ENCODE measurements around the gene MACROD2. TPM values are rescaled to one million over a fixed set of nuclear protein-coding genes. Genes with fewer than 3 reads are reported as not detected.

Gene MACROD2
- total RNA-seq, 2 experiments from 2014 or later, result not detected

DNA sequence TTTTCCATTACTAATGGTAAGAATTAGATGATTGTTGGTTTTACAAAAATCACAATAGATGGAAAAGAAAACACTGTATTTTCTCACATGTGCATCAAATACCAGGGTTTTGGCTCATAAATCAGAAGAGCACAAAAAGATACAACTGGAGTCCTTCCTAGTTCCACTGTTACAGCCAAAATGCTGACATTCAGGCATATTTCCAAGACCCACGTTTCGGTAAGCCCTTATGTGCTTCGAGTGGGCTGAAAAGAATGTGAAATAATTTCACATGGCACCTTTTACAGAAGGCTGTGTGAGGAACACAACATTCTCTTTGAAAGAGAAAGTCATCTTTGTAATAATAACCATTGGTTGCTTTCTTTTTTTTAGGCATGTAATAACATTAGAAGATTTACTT lies 668.8 kb downstream of the MACROD2 start:
- Mint-ChIP-seq H3K36me3 (no peaks in the 10 kb centered on the region), H3K27ac (no peak overlapping the region)
- CTCF ChIA-PET, result no interaction called here

GRCh38 chr20:14666696-14667095 lies 671.4 kb downstream of the MACROD2 start:
- Mint-ChIP-seq H3K36me3 (no peaks in the 10 kb centered on the region), H3K27ac (no peak overlapping the region), H3K4me3 (no peak overlapping the region), H3K4me1 (ENCODE audit: low read depth) (no peaks in the 10 kb centered on the region), H3K9me3 (no peaks in the 10 kb centered on the region), H3K27me3 (no peaks in the 10 kb centered on the region)
- intact Hi-C loops (cut with micrococcal nuclease), result no loop called here
- POLR2A ChIA-PET, result no interaction called here
- CTCF ChIA-PET, result no interaction called here
- DNase-seq, result no peak

More for the DNA sequence above, 668.8 kb downstream of the MACROD2 start:
- no peak for DNase-seq
- Mint-ChIP-seq H3K4me3 (no peak overlapping the region), H3K4me1 (ENCODE audit: low read depth) (no peaks in the 10 kb centered on the region), H3K9me3 (peaks cover 12% of the 10 kb centered on the region), H3K27me3 (no peaks in the 10 kb centered on the region)
- POLR2A ChIA-PET, result no interaction called here
- intact Hi-C loops (cut with micrococcal nuclease), result no loop called here

GRCh38 chr20:14667226-14667625 lies 671.9 kb downstream of the MACROD2 start:
- Mint-ChIP-seq H3K9me3 (no peaks in the 10 kb centered on the region), H3K4me1 (ENCODE audit: low read depth) (no peaks in the 10 kb centered on the region), H3K27ac (no peak overlapping the region), H3K27me3 (no peaks in the 10 kb centered on the region), H3K36me3 (no peaks in the 10 kb centered on the region), H3K4me3 (no peak overlapping the region)
- DNase-seq, result no peak
- intact Hi-C loops (cut with micrococcal nuclease), result no loop called here
- ChIA-PET CTCF (no interaction called here), POLR2A (no interaction called here)

DNA sequence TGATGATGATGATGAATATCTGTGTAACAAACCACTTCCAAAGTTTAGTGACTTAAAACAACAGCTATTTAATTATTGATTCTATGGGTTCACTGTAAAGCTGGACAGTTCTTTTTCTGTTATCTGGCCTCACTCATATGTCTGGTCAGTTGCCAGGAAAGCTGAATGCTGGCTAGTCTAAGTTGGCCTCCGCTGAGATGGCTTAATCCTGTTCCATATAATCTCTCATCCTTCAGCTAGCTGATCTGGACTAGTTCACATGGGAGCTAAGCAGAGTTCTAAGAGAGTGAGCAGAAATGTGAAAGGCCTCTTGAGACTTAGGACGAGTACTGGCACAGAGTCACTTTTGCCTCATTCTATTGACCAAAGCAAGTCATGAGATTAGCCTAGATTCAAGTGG lies 676.8 kb downstream of the MACROD2 start:
- Mint-ChIP-seq H3K27ac (no peak overlapping the region), H3K27me3 (no peaks in the 10 kb centered on the region)

DNA sequence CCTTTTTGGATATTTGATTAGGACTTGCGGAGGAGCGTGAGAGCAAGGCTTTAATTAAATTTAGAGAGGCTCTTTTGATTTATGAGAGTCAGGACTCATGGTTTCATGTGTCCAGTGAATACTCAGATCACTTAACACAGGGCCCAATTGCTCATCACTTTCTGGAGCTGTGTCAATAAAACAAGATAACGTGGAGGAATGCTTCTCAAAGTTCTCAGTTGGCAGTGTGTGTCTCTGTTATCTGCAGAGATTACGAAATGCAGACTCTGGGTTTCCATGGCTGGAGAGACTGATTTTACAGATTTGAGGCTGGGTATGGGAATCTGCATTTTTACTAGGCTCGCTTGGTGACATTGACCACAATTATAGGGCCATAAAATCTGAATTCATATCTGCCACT lies 677.8 kb downstream of the MACROD2 start:
- Mint-ChIP-seq H3K36me3 (no peaks in the 10 kb centered on the region), H3K27ac (no peak overlapping the region), H3K4me1 (ENCODE audit: low read depth) (no peaks in the 10 kb centered on the region), H3K27me3 (no peaks in the 10 kb centered on the region), H3K4me3 (no peak overlapping the region), H3K9me3 (peaks cover 10% of the 10 kb centered on the region)
- DNase-seq, result no peak
- intact Hi-C loops (cut with micrococcal nuclease), result no loop called here
- ChIA-PET POLR2A (no interaction called here), CTCF (no interaction called here)

More for the DNA sequence above, 676.8 kb downstream of the MACROD2 start:
- Mint-ChIP-seq H3K36me3 (no peaks in the 10 kb centered on the region), H3K4me1 (ENCODE audit: low read depth) (no peaks in the 10 kb centered on the region), H3K4me3 (no peak overlapping the region), H3K9me3 (peaks cover 10% of the 10 kb centered on the region)
- POLR2A ChIA-PET, result no interaction called here
- no peak for DNase-seq
- intact Hi-C loops (cut with micrococcal nuclease), result no loop called here
- CTCF ChIA-PET, result no interaction called here

DNA sequence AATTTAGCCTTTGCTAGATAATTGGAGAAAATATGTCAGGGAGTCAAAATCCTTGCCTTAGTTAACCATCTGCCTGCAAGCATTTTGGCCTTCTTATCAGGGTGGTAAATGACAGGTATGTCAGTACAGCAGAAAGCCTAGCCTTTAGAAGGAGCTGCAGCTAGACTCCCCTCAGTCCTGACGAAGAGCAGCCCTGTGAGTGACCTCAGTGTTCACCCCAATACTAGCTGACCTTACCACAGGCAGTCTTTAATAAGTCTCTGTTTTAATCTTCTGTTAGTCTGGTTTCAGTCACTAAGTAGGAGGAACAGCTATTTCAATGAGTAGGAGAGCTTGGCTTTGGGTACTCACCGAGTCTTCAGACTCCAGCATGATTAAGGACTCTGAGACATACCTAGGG lies 682.1 kb downstream of the MACROD2 start:
- intact Hi-C loops (cut with micrococcal nuclease), result no loop called here
- no peak for DNase-seq
- ChIA-PET POLR2A (no interaction called here), CTCF (no interaction called here)
- Mint-ChIP-seq H3K4me3 (no peak overlapping the region), H3K36me3 (no peaks in the 10 kb centered on the region), H3K4me1 (ENCODE audit: low read depth) (no peaks in the 10 kb centered on the region), H3K9me3 (peaks cover 14% of the 10 kb centered on the region), H3K27me3 (no peaks in the 10 kb centered on the region), H3K27ac (no peak overlapping the region)

GRCh38 chr20:14685183-14685582 lies 689.9 kb downstream of the MACROD2 start:
- ChIA-PET CTCF (interaction anchor here (1.1 kb wide), 1 partner anchor 11 kb away, joined by 3 read pairs; no protein-coding TSS in a partner anchor), POLR2A (no interaction called here)
- Mint-ChIP-seq H3K9me3 (peaks cover 5% of the 10 kb centered on the region), H3K4me3 (no peak overlapping the region), H3K36me3 (no peaks in the 10 kb centered on the region), H3K27me3 (no peaks in the 10 kb centered on the region), H3K4me1 (ENCODE audit: low read depth) (no peaks in the 10 kb centered on the region), H3K27ac (no peak overlapping the region)
- intact Hi-C loops (cut with micrococcal nuclease), result no loop called here
- DNase-seq, result no peak

- H3K27me3 Mint-ChIP-seq, result no peaks in the 10 kb centered on the region
Measured at GRCh38 chr20:14687313-14687712, 692.0 kb downstream of the MACROD2 start.

DNA sequence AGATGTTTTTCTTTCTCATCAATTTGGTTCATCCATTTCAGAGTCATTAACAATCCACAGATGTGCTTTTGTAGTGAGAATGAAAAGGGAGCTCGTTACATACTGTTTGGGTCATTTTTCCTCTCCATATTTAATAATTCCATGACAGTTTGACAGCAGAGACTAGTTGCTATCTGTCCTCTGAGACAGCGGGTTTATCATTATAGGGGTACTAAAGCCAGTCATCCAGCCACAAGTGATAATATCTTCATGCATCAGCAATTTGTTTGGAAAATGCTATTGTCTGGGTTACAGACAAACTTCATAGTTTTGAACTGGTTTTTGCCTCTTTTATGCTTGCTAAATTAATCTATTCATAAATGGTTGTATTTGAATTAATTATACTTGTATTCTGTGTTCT lies 692.7 kb downstream of the MACROD2 start:
- no peaks in the 10 kb centered on the region for H3K4me1 Mint-ChIP-seq (ENCODE audit: low read depth)
- no peaks in the 10 kb centered on the region for H3K36me3 Mint-ChIP-seq
- DNase-seq, result no peak
- intact Hi-C loops (cut with micrococcal nuclease), result no loop called here
- CTCF ChIA-PET, result no interaction called here
- H3K4me3 Mint-ChIP-seq, result no peak overlapping the region
- no peaks in the 10 kb centered on the region for H3K27me3 Mint-ChIP-seq
- POLR2A ChIA-PET, result no interaction called here
- no peak overlapping the region for H3K27ac Mint-ChIP-seq
- H3K9me3 Mint-ChIP-seq, result peaks cover 9% of the 10 kb centered on the region

More at GRCh38 chr20:14687313-14687712, 692.0 kb downstream of the MACROD2 start:
- ChIA-PET CTCF (no interaction called here), POLR2A (no interaction called here)
- DNase-seq, result no peak
- Mint-ChIP-seq H3K9me3 (peaks cover 5% of the 10 kb centered on the region), H3K36me3 (no peaks in the 10 kb centered on the region), H3K4me3 (no peak overlapping the region), H3K4me1 (ENCODE audit: low read depth) (no peaks in the 10 kb centered on the region), H3K27ac (no peak overlapping the region)
- intact Hi-C loops (cut with micrococcal nuclease), result no loop called here

DNA sequence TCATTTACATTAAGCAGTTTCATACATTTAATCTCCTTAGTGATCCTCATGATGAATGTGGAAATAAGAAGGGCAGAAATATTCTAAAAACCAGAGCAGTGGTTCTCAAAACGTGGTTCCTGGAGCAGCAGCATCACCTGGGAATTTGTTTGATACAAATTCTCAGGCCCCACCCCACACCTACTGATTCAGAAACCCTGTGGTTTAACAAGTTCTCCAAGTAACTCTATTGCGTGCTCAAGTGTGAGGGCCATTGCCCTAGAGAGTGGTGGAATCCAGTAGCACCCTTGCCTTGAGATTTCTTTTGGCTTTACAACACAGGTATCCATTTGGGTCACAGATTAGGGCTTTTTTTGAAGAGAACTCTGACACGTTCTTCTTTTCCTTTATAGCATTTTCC lies 696.7 kb downstream of the MACROD2 start:
- Mint-ChIP-seq H3K4me3 (no peak overlapping the region), H3K9me3 (peaks cover 14% of the 10 kb centered on the region), H3K27me3 (no peaks in the 10 kb centered on the region), H3K36me3 (no peaks in the 10 kb centered on the region), H3K4me1 (ENCODE audit: low read depth) (no peaks in the 10 kb centered on the region), H3K27ac (no peak overlapping the region)
- ChIA-PET POLR2A (no interaction called here), CTCF (no interaction called here)
- intact Hi-C loops (cut with micrococcal nuclease), result no loop called here
- DNase-seq, result no peak

DNA sequence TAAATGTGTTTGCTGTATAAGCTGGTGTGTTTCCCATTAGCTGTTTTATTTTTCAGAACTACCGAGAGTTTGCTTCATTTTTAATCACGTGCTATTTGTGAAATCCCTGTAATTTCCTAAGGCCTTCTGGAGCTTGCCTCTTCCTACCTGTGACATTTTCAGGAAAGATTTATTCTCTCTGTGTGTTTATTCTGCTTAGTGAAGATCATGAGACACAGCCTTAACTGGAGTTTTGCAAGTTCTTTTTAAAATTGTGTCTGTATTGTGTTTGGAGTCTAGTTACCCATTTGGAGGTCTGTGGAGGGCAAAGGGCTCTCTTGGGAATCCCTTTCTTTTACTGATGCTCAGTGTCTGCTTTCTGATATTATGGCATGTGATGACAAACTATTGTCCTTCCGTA lies 701.2 kb downstream of the MACROD2 start:
- Mint-ChIP-seq H3K27ac (no peak overlapping the region), H3K27me3 (no peaks in the 10 kb centered on the region), H3K4me1 (ENCODE audit: low read depth) (no peaks in the 10 kb centered on the region), H3K36me3 (no peaks in the 10 kb centered on the region), H3K4me3 (no peak overlapping the region), H3K9me3 (peaks cover 12% of the 10 kb centered on the region)
- ChIA-PET CTCF (interaction anchor here (1.1 kb wide), 1 partner anchor 12 kb away, joined by 3 read pairs; no protein-coding TSS in a partner anchor), POLR2A (no interaction called here)
- intact Hi-C loops (cut with micrococcal nuclease), result no loop called here
- no peak for DNase-seq

DNA sequence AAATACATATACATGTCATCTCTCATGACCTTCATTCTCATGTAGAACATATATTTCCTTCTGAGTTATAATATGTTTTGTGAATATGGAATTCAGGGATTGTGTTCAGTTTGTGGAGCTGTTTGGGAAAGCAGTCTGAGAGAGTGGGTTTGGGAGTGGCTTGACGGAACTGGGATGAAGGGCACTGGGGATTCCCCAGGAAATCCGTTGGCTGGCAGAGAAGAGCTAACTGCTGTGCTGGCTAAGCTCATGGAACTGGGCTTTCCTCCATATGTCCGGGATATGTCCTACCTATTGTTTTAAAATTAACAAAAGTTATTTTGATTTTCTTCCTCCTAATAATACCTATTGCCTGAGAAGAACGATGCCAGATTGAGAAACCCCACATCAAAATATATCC lies 701.6 kb downstream of the MACROD2 start:
- no peaks in the 10 kb centered on the region for H3K27me3 Mint-ChIP-seq

DNA sequence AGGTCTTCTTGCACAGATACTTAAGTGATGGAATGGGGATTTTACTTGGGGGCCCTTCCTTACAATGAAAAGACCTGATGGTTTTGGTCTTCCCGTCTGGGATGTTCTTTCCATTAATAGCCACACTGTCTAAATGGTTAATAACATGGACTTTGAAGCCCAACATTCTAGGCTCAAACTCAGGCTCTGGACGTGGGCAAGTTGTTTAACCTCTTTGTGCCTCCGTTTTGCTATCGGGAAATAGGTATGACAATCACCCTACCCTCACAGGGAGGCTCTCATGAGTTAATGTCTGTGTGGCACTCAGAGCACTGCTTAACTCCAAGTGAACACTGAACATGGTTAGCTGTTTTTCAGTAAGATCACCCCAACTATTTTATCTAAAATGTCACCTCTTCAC lies 702.8 kb downstream of the MACROD2 start:
- H3K4me1 Mint-ChIP-seq (ENCODE audit: low read depth), result no peaks in the 10 kb centered on the region
- peaks cover 9% of the 10 kb centered on the region for H3K9me3 Mint-ChIP-seq
- no peaks in the 10 kb centered on the region for H3K36me3 Mint-ChIP-seq
- ChIA-PET POLR2A (no interaction called here), CTCF (no interaction called here)
- intact Hi-C loops (cut with micrococcal nuclease), result no loop called here
- H3K4me3 Mint-ChIP-seq, result no peak overlapping the region
- DNase-seq, result no peak
- H3K27ac Mint-ChIP-seq, result no peak overlapping the region
- H3K27me3 Mint-ChIP-seq, result no peaks in the 10 kb centered on the region

More for the DNA sequence above, 701.6 kb downstream of the MACROD2 start:
- ChIA-PET POLR2A (no interaction called here), CTCF (no interaction called here)
- DNase-seq, result no peak
- intact Hi-C loops (cut with micrococcal nuclease), result no loop called here
- H3K27ac Mint-ChIP-seq, result no peak overlapping the region
- no peak overlapping the region for H3K4me3 Mint-ChIP-seq
- H3K4me1 Mint-ChIP-seq (ENCODE audit: low read depth), result no peaks in the 10 kb centered on the region
- H3K36me3 Mint-ChIP-seq, result no peaks in the 10 kb centered on the region
- peaks cover 12% of the 10 kb centered on the region for H3K9me3 Mint-ChIP-seq
